NCI-H2227 treated with DMSO at 0.1 percent for 48 hours (cell line): ENCODE measurements around the gene EMC8.
A peak's percentile ranks its signal among the peaks of the same experiment; 100 is the strongest.
"Not testable (repeated sequence)": the region's sequence is repeated elsewhere in the genome, so short reads cannot be mapped to it uniquely, and the experiment has no call there.

ENCODE experiments used
- DNase-seq: peaks from one replicate; lab custom pipeline; 2025; lab: John Stamatoyannopoulos, UW

Gene EMC8

DNA sequence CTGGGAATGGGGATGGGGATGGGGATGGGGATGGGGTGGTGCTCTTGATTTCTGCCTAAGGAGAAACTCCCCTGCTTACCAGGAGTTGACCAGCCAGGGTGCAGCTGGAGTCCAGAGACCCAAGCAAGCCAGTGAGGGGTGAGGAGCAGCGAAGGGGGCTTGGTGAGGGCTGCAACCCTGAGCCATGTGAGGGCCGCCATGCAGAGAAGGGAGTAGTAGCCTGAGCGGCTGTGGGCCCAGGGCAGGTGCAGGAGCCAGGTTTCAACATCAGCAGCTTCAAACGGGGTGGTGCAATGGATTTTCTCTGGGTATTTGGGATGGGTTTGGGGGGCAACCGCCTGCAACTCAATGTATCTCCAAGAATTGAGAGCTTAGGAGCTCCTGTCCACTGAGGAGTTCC lies 35.4 kb upstream of the EMC8 start:
- no peak for DNase-seq

DNA sequence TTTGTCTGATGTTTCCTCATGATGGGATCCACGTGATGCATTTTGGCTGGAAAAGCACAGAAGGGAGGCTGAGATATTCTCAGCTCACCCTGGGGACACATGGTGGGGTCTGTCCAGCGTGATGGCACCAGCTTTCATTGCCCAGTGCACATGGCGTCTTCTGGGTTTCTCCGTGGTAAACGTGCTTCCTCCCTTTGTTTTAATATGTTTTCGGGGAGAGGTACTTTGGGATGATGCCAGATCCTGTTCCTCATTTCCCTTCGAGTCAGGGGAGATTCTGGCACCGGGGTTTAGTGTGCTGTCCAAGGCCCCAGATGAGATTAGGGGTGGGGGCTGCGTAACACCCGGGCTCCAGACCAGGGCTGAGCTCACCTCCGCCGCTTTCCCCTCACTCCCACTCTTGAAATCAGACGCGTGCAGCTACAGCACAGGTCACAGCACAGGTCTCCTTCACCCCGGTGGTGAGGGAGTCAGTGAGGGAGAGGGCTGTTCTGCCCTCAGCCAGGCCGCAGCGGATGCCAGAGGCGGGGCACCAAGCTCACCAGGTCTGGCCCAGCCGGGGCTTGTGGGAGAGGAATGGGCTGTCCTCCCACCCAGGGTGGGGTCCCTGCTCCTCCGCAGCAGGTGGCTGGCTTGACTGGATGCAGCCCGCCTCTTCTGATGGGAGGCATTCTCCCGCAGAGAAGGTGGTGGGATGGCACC lies 34.0 kb upstream of the EMC8 start:
- no peak for DNase-seq

GRCh38 chr16:85832570-85833218 lies 33.4 kb upstream of the EMC8 start:
- DNase-seq = no peak

DNA sequence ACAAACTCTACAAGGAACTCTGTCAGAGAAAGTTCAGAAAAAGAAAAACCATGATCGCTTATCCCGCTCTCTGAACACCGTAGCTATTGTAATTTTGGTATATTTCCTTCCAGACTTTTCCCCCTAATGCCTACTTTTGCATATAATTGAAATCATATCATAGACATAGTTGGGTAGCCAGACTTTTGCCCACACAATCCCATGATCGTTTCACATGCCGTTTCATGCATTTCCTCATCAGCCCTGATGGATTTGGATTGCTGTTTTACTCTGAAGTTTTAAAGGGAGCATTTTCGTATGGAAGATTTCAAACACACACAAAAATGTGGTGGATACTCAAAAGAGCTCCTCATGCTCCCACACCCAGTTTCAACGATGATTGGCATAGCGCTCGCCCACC lies 31.5 kb upstream of the EMC8 start:
- no peak for DNase-seq

GRCh38 chr16:85829751-85830445 lies 30.6 kb upstream of the EMC8 start:
- DNase-seq = no peak

DNA sequence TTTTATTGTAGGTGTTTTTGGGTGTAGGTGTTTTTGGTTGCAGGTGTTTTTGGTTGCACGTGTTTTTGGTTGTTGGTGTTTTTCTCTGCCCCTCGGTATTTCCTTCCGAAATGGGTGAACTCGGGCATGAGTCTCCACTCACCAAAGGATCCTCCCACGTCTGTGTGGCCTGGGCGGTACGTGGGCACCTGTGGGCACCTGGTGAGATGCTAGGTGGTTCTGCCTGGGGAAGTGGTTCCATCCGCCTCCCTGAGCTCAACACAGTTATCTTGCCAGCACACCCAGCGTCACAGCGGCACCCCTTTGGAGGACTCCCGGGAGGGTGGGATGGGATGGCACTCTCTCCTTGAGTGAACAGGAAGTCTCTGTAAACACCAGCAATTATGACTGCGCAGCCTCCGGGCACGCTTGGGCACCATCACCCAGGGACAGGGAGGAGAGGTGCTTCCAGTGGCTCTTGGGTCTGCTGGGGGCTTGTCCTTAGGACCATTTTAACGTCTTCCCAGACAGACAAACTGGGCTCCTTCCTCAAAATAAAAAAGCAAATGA lies 29.9 kb upstream of the EMC8 start:
- DNase-seq = no peak

DNA sequence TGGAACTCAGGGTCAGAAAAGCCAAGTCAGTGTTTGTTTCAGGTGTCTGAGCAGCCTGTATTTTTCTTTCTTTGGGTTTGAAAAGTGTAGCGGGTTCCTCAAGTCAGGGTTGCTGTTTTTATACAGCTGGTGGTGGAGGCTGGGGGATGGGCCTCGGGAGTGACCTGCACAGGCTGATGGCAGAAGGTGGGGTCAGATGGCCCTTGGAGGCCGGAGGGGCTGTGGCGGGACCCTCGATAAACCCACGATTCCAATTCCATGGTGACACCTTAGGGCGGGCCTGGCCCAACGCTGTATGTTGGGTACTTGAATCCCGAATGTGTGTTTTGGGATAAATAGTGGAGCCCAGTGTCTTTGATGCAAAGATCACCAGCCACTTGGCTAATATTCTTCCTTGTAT lies 28.8 kb upstream of the EMC8 start:
- DNase-seq = no peak

GRCh38 chr16:85826686-85827247 lies 27.4 kb upstream of the EMC8 start:
- DNase-seq = no peak

- DNase-seq = no peak
These were observed 26.0 kb upstream of the EMC8 start for GRCh38 chr16:85825326-85825725.

DNA sequence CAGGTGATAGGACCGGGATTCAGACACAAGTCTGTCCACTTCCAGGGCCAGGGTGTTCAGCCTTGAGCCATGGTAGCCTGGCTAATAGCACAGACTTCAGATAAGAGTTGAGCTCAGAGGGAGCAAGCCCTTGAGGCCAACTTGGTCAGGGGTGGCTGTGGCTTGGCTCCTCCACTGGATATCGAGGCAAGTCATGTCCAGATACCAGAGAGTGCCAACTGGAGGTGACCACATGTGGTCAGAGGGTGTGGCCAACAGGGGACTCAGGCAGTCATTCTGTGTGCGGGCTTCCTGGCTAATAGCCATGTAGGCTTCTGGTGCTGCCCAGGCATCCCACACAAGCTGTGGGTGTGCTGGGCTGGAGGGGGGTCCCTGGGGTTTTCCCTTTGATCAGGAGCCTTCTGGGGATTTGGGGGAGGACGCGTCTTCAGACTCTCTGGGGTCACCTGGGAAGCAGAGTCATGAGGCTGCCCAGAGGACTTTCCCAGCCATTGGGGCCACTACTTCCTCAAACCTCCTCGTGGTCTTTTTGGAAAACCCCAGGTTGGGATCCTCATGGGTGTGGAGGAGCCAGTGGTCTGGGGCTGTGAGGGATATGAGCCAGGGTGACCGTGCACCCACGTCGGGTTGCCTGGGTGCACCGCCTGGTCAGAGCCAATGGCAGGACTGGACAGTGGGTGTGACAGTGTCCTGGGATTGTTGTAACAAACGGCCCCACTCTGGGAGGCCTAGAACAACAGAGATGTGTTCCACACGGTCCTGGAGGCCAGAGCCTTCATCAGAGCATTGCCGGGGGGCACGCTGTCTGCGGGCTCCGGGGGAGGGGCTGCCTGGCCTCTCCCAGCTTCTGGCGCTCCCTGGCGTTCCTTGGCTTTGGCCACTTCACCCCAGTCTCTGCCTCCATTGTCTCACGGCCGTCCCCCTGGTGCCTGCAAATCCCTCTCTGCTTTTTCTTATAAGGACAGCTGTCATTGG lies 25.1 kb upstream of the EMC8 start:
- DNase-seq = no peak

- DNase-seq = no peak
These were observed 24.1 kb upstream of the EMC8 start for GRCh38 chr16:85823328-85823920.

GRCh38 chr16:85822145-85822544 lies 22.8 kb upstream of the EMC8 start:
- no peak for DNase-seq

DNA sequence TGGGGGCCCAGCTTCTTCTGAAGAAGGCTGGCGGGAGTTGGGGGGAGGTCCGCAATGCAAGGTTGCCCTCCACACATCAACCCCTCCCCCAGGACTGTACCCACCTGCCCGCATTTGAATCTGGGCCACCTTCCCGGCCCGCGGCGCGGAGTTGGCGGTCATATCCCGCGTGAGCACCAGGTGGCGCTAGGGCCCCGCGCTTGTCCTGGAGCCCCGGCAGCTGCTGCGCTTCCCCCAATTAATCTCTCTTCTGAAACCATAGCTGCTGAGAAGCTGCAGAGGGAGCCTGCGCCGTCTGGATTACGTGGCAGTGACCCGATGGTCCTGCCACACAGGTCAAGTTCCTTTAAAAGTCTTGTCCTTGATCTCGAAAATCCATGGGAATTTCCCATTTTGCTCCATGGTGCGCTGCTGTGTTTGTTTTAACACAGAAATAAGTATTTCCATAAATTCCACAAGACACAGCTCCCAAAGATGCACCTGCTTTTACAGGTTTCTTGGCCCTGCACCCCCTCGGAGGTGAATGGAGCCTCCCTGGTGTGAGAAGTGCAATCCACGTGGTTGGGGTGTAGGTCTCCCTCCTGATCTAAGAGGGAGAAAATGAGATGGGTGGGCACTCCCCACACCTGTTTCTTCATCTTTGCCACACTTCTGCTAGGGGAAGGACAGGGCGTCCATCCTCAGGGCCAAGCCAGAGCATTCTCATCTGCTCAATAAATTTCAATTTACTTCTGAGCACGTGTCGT lies 22.2 kb upstream of the EMC8 start:
- DNase-seq = peak; percentile 68

- no peak for DNase-seq
These were observed 21.4 kb upstream of the EMC8 start for GRCh38 chr16:85820604-85821372.

- DNase-seq = no peak
These were observed 20.4 kb upstream of the EMC8 start for GRCh38 chr16:85819771-85820170.

DNA sequence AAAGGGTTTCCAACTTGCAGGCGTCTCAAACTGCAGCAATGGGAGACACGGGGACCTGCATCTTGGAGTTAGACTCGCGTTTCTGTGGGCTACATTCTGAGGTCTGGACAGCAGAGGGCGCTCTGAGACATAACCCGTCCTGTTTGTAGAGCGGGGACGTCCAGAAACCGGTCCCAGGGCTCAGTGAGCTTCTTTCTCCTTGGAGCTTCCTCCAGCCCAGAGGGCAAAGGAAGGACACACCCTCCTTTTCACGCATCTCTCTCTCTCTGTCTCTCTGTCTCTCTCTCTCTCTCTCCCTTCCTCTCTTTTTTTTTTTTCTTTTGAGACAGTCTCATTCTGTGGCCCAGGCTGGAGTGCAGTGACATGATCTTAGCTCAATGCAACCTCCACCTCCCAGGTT lies 19.9 kb upstream of the EMC8 start:
- DNase-seq = peak; percentile 22

DNA sequence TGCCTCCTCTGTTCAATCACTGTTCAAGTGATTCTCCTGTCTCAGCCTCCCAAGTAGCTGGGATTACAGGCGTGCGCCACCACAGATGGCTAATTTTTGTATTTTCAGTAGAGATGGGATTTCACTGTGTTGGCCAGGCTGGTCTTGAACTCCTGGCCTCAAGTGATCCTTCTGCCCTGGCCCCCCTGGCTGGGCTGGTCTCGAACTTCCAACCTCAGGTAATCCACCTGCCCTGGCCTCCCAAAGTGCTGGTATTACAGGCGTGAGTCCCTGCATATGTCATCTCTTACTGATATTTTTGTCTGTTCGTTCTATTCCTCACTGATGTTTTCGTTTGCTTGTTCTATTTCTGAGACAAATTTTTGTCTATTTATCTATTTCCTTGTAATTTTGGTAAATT lies 17.9 kb upstream of the EMC8 start:
- not testable (repeated sequence) for DNase-seq

- DNase-seq = no peak
These were observed 16.8 kb upstream of the EMC8 start for GRCh38 chr16:85816159-85816558.
